IPS-18c (cell line): ENCODE results near the gene ZMAT3.
"Not testable (repeated sequence)": the region's sequence is repeated elsewhere in the genome, so short reads cannot be mapped to it uniquely, and the experiment has no call there.

Source experiments
- H3K4me3 ChIP-seq: 2 replicates; pipeline ENCODE4 v1.7.0; 2013; ENCODE audit warnings: low read depth, mild to moderate bottlenecking, low read length, moderate library complexity; ENCODE audit not compliant: insufficient read depth
- H3K9me3 ChIP-seq: one replicate; pipeline ENCODE4 v1.6.1; 2013; ENCODE audit warnings: mild to moderate bottlenecking, low read length, moderate library complexity; ENCODE audit not compliant: control insufficient read depth, insufficient read depth

ZMAT3 gene

DNA sequence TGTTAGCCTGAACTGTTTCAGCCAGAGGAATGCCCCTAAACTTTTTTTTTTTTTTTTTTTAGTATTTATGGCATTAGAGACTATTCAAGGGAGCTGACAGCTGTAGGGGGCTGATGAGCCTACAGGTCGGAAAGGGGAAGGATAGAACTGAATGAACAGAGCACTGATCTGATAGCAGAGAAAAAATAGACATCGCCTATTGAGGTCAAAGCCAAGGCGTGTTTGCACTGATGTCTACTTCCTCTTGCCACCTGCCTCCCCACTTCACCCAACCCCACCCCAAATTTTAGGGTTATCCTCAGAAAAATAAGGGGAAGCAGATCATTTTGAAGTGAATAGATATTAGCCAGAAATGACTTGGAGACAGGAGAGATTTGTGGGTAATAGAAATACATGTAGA, 3.0 kb upstream of the ZMAT3 start:
- Histone ChIP-seq H3K9me3 (no peaks in the 10 kb centered on the region), H3K4me3 (no peak overlapping the region)

DNA sequence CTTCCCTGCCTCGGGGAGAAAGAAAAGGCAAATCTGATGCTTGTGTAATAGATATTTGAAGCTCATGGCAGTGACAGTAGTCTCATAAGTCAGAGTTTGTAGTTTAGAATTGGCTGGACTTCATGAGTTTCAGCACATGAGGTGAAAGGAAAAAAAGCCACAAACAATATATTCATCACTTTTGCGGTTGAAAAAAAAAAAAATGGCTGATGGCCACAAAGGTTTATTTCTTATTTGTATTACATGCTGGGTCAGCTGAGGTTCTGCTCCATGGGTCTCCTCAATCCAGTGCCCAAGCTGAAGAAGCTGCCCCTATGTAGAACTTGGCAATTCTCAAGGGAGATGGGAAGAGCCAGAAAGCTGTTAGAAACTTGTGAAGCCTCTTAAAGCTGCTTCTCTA, 2.2 kb upstream of the ZMAT3 start:
- Histone ChIP-seq H3K9me3 (no peaks in the 10 kb centered on the region), H3K4me3 (no peak overlapping the region)

DNA sequence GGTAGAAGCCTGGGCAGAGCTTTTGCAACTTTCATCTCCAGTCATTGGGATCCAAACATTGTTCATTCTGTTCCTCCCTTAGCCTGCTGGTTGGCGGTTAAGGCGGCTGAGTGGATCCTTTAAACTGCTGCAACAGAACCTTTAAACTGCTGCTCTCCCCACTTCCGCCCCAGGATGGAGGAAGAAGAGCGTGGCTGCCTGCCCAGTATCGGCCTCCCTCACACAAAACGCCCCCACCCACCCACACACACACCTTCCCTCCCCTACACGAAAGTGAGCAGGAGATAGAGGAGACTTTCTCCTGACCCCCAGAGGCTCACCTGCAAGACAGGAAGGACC, 460 bp upstream of the ZMAT3 start:
- no peaks in the 10 kb centered on the region for H3K9me3 ChIP-seq

DNA sequence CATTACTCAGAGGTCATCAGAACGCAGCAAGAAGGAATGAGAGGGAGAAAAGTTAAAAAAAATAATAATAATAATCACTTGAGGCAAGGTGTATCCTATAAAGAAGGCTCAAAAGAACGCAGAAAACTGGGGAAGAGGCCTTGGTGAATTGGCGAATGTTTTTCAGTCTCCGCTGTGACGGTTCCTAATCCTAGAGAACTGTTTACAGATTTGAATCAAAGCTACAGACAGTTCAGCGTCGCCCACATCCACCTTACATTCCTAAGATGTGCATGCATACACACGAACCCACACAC, 634 bp downstream of the ZMAT3 start:
- H3K9me3 ChIP-seq, result no peaks in the 10 kb centered on the region
- H3K4me3 ChIP-seq, result peak overlapping the region; percentile 76

More for the DNA sequence above, 460 bp upstream of the ZMAT3 start:
- H3K4me3 ChIP-seq, result peak overlapping the region; percentile 76

DNA sequence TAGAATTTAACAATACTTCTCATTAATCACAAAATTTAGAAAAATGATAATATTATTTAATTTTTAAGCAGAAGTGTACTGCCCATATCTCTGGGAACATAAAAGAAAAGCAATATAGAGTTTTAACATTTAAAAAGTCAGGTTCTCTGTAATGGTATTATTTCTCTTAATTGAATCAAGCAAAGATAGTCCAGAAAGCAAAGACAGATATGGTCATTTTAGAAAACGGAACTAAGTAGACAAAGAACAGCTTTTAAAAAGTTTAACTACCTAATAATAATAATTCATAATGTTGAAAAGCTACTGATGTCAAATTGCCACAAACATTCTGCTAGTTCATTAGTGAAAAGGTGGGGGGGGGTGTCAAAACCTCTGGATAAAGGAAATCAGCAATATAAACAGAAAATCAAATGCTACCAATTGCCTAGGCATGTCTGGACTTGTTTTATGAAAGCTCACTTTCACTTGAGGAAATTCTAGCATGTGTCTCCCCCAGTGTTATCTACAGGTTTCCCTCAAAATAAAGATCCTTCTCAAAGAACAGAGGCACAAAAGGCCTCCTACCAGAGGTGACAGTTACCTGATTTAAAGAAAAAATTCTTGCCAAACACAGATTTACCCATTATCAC, 1.7 kb downstream of the ZMAT3 start:
- Histone ChIP-seq H3K9me3 (no peaks in the 10 kb centered on the region), H3K4me3 (no peak overlapping the region)

DNA sequence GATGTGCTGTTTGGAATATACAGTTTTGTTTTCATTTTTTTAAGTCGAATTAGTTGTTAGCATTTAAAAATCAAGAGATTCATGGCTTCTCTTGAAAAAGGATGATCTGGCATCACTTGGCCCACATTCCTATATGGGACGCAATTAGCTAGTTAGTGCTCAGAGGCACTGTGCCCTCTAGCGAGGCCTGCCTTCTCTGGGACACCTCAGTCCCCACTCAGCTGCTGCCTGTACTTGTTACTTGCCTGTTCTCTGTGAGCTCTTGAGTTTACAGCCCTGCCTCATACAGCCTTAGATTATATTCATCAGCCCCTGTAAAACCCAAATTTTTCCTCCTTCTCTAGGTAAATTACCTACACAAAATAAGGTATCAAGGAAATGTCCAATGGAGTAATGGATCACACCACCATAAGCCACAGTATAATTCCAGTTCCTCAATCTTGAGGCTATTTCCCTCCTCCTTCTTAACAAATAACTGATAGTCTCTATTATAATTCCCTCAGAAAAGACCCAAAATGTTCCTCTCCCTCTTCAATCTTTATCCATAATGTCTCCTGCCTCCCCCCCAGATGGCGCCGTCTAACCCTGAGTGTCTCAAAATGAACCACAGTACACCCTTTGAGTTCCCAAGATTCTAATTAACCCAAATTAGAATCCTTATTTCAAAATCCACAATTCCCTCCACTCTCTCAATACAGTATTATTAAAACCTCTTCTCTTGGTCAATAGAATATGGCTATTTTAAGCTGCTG, 2.7 kb downstream of the ZMAT3 start:
- H3K9me3 ChIP-seq, result no peaks in the 10 kb centered on the region
- no peak overlapping the region for H3K4me3 ChIP-seq

DNA sequence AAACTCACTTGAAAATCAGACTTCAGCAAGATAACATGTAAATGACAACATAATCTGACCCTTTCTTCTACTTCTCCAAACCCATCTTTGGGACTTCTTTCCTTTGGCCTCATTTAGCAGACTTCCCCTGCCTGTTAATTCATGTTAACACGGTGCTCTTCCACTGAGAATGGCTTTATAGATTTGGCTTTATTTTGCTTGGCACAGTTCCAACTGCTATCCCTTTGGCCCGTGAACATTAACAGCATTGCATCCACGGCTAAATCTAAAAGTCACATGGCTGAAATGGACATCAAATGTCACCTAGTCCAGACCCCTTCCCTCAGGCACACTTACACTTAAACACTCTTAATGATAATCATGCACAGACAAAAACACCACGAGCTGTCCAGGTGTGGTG, 3.8 kb downstream of the ZMAT3 start:
- Histone ChIP-seq H3K9me3 (no peaks in the 10 kb centered on the region), H3K4me3 (no peak overlapping the region)

DNA sequence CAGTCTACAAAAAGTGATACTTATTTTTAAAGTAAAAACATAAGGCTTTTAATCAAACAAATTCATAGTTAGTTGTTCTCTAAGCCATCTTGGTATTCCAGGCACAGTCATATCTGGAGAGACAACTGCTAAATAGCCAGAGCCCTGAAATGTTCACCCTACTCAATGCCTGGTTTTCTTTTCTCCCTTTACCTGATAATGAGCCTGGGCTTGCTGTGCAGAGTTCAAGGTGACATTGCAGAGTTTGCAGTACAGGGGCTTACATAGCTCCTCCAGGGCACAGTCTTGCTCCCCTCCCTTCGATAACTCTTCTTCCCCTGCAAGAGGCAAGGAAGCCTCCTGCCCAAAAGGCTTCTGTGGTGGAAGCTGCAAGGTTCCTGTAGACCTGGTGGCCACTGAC, 4.3 kb downstream of the ZMAT3 start:
- Histone ChIP-seq H3K4me3 (no peak overlapping the region), H3K9me3 (no peaks in the 10 kb centered on the region)

DNA sequence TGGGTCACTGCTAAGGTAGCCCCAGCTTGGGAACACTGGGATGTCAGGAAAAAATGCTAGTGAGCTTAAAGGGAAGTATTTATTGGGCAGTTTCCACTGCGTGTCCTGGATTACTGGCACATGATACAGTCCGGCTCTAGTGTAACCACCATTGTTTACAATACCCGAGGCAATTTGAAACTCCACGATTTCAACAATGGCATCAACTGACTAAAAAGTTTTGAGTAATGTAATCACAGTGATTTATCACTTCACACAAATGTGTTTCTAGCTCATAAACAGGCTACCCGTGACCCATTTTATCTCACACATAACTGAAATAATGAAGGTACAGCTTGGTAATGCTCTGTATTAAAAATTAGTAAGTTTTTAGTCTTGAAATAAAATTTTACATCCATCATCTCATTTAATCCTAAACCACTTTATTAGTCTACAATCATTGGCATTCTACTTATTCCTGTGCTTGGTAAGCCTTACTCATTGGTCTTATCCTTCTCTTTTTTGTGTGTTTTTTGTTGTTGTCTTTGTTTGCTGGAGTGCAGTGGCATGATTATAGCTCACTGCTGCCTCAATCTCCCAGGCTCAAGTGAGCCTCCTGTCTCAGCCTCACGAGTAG, 7.6 kb downstream of the ZMAT3 start:
- no peak overlapping the region for H3K4me3 ChIP-seq
- H3K9me3 ChIP-seq, result no peaks in the 10 kb centered on the region

DNA sequence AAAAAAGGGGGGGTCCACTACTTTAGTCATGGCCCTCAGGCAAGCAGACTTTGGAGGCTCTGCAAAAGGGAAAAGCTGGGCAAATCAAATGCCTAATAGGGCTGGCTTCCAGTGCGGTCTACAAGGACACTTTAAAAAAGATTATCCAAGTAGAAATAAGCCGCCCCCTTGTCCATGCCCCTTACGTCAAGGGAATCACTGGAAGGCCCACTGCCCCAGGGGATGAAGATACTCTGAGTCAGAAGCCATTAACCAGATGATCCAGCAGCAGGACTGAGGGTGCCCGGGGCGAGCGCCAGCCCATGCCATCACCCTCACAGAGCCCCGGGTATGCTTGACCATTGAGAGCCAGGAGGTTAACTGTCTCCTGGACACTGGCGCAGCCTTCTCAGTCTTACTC, 15.3 kb downstream of the ZMAT3 start:
- Histone ChIP-seq H3K4me3 (no peak overlapping the region), H3K9me3 (no peaks in the 10 kb centered on the region)

DNA sequence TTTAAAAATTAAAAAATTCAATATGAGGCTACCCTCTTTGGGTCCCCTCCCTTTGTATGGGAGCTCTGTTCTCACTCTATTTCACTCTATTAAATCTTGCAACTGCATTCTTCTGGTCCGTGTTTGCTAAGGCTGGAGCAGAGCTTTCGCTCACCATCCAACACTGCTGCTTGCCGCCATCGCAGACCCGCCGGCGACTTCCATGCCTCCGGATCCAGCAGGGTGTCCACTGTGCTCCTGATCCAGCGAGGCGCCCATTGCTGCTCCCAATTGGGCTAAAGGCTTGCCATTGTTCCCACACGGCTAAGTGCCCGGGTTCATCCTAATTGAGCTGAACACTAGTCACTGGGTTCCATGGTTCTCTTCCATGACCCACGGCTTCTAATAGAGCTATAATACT, 17.0 kb downstream of the ZMAT3 start:
- not testable (repeated sequence) for H3K4me3 ChIP-seq, H3K9me3 ChIP-seq

DNA sequence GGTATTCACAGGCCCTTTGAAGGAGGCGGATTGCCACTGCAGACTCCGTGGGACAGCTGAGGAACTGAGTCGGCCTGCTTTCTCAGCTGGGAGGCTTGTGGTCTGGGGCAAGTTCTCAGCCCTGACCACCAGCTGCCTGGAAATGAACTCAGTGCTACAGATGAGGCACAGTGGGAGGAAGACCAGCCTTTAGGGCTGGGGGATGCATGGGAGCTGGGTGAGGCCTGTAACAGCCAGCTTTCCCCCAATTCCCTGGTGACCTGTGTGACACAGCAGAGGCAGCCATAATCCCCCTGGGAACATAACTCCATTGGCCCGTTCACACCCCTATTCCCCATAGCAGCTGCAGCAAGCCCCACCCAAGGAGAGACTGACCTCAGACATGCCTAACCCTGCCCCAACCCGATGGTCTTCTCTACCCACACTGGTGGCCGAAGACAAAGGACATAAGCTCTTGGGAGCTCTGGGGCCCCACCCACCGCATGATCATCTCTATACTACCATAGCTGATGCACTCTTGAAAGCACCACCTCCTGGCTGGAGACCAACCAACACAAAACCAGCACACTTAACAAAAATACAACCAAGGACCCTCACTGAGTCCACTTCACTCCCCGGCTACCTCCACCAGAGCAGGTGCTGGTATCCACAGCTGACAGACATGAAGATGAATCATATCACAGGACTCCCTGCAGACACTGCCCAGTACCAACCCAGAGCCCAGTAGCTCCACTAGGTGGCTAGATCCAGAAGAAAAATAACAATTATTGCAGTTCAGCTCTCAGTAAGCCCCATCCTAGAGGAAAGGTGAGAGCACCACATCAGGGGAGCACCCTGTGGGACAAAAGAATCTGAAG, 24.9 kb downstream of the ZMAT3 start:
- no peak overlapping the region for H3K4me3 ChIP-seq
- H3K9me3 ChIP-seq, result no peaks in the 10 kb centered on the region

DNA sequence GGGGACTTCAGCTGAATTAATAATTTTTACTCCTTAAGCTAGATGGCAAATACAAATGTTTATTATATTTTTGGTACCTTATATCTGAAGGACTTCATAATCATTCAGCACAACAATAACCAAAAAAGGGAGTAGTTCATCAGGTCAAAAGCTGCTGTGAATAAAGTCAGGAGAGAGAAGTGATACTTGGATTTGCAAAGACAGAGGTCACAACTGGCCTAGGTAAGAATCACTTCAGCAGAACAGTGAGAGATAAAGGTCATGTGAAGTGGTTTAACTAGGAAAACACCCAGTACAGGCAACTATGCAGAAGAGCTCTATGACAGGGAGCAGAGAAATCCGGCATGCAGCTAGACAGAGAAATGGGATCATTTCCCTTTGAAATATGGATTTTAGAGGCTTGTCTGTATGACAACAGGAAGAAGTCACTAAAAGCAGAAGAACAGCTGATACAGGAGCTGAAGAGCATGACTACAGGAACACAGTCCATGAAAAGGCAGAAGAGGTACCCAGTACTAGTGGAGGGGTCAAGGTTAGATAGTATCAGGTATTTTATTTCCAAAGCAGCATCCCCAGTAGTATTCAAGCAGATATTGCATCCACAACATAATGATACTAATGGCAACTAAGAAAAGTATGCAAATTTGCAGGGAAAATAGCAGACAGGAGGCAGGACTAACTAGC, 25.7 kb downstream of the ZMAT3 start:
- no peaks in the 10 kb centered on the region for H3K9me3 ChIP-seq
- H3K4me3 ChIP-seq, result no peak overlapping the region

DNA sequence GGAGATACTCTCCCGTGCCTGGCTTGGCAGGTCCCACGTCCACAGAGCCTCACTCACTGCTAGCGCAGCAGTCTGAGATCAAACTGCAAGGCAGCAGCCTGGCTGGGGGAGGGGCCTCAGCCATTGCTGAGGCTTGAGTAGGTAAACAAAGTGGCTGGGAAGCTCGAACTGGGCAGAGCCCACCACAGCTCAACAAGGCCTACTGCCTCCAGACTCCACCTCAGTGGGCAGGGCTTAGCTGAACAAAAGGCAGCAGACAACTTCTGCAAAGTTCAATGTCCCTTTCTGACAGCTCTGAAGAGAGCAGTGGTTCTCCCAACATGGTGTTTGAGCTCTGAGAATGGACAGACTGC, 32.7 kb downstream of the ZMAT3 start:
- not testable (repeated sequence) for H3K4me3 ChIP-seq, H3K9me3 ChIP-seq

DNA sequence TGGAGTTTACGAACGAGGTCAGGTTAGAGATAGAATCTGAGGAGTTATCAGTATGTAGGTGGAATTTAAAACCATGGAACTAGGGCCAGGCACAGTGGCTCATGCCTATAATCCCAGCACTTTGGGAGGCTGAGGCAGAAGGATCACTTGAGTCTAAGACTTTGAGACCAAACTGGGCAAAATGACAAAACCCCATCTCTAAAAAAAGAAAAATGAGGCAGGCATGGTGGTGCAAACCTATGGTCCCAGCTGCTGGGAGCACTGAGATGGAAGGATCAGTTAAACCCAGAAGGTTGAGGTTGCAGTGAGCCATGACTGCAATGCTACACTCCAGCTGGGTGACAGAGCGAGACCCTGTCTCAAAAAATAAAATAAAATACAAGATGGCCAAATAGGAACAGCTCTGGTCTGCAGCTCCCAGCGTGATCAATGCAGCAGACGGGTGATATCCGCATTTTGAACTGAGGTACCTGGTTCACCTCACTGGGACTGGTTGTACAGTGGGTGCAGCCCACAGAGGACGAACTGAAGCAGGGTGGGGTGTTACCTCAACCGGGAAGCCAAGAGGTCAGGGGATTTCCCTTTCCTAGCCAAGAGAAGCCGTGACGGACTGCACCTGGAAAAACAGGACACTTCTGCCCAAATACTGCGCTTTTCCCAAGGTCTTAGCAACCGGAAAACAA, 33.3 kb downstream of the ZMAT3 start:
- Histone ChIP-seq H3K9me3 (no peaks in the 10 kb centered on the region), H3K4me3 (no peak overlapping the region)

DNA sequence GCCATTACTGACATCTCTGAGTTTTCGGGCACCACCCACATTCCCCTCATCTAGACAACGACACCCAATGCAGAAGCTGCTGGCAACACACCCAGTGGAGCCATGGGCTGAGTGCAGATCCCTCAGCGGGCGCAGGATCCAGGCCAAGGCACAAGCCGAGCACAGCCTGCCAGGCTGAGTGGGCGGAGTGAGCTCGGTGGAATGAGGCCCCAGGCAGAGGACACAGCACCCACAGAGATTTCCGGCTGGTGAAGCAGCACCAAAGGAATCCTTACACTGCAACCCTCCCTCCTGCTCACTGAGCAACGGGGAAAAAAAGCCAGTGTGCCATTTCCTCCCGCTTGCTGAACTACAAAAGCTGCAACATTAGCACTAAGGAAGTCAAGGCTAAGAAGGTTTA, 34.3 kb downstream of the ZMAT3 start:
- no peak overlapping the region for H3K4me3 ChIP-seq

DNA sequence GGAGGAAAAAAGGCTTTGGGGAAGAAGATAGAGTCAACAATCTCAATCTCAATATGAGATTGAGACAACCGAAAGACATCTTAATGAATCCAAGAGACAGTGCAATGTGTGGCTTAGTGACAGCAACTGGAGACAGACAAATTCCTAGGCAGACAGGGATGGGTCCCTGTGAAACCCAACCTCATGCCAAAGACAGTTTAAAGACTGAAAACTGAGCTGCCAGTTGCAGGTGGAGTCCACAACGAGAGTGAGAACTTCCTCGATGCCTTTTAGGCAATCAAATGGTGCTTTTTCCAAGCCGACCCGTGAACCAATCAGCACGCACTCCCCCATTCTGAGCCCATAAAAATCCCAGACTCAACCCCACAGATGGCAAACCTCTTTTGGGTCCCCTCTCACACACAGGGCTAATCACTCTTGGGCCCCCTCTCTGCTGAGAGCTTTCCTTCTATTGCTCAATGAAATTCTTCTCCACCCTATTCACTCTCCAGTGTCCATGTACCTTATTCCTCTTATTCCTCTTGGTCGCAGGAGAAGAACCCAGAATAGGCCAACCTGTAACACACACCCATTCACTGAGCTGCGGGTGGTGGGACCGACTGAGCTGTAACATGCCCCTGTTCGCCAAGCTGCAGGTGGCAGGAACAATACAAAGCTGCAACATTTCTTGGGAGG, 34.8 kb downstream of the ZMAT3 start:
- H3K9me3 ChIP-seq, result peaks cover 2% of the 10 kb centered on the region
- H3K4me3 ChIP-seq, result no peak overlapping the region

More for the DNA sequence above, 34.3 kb downstream of the ZMAT3 start:
- peaks cover 2% of the 10 kb centered on the region for H3K9me3 ChIP-seq
